GM19463 (cell line): ENCODE results near the gene VWA8.
"Not testable (repeated sequence)": the region's sequence is repeated elsewhere in the genome, so short reads cannot be mapped to it uniquely, and the experiment has no call there.

Source experiments
- ATAC-seq: cut with Tn5 transposase; IDR thresholded peaks from one replicate; pipeline ENCODE4 v1.9.1; 2021; ENCODE audit warnings: mild to moderate bottlenecking, moderate library complexity; ENCODE audit not compliant: unreplicated experiment

The VWA8 gene

DNA sequence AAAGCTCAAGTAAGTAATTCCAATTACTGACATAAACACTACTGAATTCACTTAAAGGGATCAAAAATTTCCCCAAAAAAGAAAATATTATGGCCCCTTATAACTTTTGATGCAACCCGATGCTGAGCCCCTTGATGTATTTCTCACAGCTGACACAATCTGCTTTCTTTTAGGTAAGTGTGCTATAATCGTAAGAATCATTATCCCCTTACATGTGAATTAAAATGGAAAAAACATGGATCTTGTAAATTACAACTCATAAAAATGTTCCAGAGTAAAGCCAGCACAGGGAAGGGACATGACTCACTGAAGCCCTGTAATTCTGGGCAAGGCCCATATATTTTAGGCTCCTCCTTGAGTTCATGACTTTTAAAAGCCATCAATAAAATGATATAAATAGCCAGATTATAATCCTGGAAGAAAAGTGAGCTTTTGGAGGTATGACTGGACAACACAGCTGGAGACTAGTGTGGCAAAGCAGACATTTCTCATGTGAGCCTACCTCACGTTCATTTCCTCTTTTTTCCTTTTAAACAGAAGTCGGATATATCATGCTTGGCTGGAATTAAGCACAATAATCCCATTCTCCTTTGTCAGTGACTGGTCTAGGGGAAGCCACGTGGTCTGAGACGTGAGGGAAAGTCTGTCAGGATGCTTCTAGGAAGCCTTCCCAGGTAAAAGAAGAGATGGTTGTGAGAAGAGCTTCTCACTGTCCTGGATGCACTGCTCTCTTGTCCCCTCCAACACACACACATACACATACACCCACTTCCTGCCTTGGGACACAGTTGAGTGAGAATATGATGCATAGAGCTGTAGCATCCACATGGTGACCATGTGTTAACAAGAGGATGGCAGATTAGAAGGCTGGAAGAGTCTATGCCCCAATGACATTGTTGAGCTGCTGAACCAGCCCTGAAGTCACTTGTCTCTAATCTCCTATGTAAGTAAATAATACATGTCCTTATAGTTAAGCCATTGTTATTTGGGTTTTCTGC, 338.2 kb downstream of the VWA8 start:
- ATAC-seq: no peak

DNA sequence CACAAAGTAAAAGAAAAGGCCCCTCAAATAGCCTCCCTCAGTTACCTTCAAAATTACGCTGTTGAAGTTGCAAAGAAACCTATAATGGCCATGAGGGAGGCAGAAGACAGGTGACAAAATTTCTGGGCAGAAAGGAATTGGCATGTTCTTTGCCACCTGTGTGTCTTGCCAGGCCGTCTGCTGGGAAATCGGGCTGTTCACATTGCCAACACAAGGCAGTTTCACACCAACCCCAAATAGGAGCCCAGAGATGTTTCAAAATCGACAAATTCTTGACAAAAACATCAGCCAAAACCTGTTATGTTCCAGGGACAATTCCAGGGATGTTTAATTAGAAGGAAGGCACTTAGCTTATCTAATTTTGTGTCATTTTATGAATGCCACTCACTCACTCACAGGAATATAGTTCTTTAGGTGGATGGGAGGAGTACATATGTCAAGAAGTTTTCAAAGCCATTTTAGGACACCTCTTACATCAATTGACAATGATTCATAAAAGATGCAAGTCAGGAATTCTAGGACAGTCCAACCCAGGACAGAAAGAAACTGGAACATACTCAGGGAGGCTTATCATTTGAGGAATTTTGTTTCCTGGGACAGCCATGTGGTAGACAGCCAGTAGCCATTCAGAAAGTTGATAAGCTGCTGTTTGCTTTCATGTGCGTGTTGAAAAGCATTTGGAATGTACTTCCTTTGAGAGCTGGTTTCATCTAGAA, 339.0 kb downstream of the VWA8 start:
- ATAC-seq: no peak

DNA sequence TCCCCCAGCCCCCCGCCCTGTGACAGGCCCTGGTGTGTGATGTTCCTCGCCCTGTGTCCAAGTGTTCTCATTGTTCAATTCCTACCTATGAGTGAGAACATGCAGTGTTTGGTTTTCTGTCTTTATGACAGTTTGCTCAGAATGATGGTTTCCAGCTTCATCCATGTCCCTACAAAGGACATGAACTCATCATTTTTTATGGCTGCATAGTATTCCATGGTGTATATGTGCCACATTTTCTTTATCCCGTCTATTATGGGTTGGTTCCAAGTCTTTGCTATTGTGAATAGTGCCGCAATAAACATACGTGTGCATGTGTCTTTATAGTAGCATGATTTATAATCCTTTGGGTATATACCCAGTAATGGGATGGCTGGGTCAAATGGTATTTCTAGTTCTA, 343.3 kb downstream of the VWA8 start:
- not testable (repeated sequence) for ATAC-seq

DNA sequence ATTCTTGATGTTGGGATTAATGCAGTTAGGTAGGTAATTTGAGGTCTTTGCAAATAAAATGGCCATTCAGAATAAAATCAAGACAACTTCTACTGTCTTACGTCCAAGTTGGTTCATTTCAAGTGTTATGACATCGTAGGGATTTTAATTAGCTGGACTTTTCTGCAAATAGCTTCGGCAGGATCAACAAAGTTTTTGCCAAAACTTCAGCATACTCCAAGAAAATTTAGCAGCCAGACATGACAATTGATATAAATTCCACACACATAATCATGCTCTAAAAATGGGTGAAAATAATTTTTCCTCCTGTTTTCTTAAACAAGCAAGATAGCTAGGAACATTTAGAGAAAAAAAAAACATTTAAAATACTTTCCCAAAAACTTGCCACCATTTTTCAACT, 344.8 kb downstream of the VWA8 start:
- no peak for ATAC-seq

DNA sequence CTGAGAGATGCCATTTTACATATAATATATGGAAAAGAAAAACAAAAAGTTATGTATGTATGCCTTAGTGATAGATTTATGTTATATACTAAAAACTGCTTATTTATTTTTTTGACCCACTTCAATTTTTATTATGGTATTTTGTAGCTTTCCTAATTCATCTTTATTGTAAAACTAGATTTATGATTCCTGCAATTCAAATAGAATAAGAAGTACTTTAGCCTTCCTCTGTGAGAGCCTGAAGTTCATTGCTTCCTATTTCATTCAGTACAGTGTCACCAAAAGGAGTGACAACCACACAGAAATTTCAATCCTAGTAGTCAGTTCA, 345.4 kb downstream of the VWA8 start:
- ATAC-seq: no peak

DNA sequence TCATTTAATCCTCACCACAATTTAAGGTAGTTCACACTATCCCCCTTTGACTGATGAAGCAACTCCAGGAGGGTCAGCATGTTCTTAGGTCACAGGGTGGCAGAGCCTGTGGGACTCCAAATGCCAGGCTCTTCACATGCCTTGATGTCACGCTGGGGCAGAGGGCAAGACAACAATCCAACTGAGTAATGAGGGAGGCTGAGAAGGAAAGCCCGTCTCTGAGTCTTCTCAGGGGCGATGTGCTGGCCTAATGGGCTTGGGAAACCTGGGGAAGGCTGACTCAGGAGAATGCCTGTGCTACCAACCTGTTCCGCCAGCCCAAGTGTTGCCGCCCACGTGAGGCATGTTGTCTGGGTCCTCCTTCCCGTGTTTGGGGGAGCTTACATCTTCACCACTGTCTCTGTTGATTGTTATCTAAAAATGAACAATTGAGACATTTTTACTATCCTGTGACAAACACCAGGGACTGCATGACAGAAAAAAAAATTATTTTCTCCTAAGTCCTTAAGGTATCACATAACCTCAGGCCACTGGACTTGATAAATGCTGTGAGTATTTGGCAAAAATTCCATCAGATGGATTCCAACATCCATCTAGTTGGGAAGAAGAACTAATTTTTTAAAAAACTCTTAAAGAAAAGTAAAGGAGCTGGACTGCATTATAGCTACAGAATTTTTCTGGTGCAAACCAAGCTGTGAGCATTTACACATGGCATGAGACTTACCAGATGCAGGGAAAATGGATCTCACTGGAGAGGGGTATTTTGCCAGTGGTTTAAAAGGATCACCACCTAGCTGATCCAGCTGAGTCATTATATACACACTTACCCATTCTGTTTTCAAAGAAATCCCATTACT, 346.0 kb downstream of the VWA8 start:
- no peak for ATAC-seq

DNA sequence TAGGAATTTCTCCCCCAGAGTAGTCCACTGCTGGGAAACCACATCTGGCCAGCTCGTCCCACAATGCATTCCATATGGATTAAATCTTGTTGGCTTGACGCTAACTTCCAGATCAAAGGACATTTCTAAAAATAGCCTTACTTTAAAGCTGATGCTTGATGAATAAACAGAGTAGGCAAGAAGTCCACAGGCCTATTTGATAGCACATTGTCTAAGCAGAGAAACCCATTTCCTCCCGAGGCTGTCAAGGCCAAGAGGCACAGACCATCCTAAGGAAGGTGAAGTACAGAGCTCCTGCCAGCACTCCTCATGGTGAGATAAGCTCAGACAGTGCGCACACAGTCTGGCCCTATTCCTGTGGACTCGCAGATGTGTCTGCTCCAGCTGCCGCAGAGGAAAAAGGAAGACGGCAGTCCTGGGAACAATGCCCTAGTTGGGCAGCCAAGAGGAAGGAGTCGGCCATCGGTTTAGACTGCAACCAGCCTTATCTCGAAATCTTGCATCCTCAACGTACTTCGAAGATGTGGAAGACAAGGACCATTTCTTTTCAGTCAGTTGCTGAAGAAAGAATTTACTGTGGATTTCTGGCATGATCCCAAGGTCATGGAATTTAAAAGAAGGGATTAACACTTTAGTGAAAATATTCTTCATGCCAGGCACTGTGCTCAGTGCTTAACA, 346.8 kb downstream of the VWA8 start:
- no peak for ATAC-seq

DNA sequence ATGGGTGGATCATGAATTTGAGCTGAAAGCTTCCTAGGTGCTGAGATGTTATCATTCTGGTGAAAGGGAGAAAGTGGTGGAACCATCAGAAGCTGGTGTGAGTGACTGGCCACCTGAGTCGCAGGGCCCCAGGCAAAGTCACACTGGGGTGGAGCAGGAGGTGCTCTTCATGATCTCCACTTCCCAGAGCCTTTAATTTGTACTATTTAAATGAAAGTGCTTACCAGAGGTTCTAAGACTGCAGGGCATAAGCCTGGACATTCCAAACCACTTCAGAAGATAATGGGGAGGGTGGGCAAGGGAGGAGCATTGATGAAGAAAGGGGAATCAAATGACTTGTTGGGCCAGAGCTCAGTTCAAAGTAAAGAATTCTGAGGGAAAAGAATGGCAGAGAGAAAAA, 347.4 kb downstream of the VWA8 start:
- no peak for ATAC-seq

DNA sequence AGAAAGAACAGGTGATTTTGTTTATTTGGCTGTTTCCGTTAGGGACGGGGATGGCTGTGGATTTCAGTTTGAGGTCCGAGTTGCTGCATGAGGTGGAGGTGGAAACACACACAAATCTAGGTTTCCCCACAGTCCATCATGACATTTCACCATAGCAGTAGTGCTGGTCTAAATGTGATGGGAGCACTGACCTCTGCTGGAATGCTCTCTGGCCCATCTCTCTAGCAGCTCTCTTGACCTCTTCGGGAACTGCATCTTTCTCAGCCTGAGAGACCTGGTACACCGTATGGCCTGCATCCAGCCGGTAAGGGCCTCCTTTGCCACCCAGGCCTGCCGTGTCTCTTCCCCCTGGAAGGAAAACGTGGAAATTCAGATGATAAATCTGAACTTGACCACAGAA, 349.5 kb downstream of the VWA8 start:
- ATAC-seq: no peak

DNA sequence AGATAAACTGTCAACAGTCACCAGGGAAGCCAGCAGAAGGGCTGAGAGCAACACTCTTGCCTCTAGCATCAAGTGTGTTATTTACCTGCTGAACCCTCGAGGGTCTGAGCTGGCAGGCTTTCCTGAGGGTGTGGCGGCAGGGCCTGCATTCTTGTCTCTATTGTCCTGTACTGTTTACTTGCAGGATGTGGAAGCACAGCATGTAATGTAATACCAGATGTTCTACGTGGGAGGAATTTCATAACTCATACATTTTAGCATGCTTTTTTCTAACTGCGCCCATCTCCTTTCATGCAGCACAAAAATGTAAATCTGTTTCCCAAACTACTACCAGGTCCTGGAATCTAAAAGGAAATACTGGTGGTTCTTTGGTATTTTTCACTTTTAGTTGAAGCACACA, 350.5 kb downstream of the VWA8 start:
- ATAC-seq: no peak

DNA sequence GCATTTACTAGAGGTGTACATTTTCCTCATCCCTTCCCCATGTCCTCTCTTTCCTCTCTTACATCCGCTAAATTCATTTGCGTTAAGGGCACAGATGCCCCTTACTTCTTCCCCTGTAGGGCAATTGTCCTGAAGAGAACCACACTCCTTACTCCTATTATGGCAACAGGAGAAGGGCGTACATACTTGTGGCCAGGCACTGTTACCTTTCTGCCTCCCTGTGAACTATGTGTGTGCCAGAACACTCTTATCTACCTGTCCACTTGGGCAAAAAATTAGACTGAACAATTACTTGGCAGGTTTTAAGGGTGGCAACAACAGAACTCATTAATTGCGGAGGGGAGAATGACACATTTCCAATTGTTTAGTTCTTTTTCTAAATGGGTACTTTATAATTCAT, 351.1 kb downstream of the VWA8 start:
- ATAC-seq: no peak

DNA sequence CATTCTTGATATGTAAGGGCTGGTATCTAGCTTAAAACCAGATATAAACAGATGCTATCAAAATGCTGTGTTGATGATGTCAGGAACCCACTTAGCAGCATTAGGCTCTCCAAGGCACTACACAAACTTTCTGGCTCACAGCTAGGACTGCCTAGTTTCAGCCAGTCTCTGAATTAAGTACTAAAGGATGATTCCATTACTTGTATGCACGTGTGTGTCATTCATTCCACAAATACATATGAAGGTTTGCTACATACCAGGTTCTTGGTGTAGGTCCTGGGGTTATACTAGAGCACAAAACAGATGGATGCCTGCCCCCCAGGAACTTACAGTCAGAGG, 352.1 kb downstream of the VWA8 start:
- no peak for ATAC-seq

DNA sequence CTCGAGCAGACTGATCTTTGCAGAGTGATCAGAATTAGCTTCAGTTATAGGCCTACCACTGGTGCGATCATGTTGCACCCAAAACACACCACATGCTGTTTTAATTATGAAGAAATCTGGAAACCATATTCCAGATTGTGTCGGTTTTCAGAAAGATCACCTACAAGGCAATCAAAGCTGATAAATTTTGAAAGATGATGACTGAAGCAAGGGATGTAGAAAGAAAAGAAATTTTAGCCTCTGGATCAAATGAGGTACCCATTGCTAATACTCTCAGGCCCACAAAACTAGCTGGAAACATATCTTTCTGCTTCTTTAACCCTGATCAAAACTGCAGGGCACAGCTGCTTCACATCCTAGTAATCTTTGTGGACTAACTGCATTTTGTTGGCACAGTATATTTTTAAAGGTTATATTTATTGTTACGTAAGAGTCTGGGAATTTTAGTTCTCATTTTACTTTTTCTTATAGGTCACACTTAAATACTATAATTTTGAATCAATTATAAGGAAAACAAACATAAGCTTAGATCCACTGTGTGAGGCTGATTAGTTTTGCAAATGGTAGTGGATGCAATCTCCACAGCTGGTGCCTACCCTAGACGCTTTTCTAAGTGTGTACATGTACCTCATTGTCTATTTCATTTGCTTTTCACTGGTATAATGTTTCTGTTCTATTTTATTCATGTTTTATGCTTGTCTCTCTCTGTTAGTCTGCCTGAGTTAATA, 352.6 kb downstream of the VWA8 start:
- no peak for ATAC-seq

DNA sequence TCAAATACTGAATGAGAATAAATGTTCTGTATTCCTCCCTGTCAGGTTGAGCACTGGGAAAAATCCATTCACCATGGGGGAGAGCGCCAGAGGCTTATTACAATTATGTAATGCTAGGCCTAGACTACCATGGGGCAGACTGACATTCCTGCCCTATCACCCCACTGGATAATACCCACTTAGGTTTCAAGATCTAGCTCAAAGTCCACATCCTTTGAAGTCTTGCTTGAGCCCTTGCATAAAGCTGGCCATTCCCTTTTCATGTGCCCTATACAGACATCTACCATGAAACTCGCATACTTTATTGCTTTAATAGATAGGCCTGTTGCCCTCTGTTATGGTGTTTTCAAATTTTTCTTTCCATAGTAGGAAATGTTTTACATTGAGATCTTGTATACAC, 354.3 kb downstream of the VWA8 start:
- no peak for ATAC-seq

DNA sequence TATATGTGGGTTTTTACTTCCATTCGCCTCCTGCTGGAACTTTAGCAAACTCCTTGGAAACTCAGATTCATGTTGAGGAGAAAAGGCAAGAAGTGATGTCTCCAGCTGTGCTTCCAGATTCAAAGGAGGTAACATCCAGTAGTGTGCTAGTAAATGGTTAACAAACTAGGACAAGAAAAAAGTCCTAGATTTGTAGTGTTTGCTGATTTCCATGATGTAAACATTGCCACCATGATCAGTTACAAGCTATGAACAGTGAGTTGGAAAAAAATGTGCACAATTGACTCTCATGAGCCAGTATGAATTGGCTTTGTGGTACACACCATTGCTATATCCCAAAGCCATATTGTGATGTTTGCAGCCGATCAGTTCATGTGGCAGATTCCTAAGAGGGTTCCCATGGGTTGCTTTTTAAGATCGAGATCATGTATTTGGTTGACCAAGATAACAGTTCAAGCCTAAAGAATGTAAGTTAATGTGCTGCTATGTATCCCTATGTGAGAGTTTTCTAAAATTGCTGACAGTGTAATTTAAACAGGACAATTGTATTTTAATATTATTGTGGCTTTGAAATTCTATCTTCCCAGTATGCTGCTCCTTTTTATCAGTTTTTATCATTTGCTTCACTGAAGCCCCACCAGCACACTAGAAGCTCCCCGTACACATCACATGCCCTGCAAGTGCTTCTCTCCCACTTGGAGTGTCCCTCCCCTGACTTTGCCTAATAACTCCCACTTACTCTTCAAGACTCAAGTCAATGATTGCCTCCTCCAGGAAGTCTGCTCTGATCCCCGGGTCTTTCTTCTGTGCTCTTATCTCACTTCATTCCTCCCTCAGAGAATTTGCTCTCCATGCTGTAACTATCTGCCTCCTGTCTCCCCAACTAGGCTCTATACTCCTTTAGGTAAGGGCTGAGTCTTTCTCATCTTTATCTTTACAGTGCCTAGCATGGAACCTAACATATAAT, 355.3 kb downstream of the VWA8 start:
- ATAC-seq: no peak

DNA sequence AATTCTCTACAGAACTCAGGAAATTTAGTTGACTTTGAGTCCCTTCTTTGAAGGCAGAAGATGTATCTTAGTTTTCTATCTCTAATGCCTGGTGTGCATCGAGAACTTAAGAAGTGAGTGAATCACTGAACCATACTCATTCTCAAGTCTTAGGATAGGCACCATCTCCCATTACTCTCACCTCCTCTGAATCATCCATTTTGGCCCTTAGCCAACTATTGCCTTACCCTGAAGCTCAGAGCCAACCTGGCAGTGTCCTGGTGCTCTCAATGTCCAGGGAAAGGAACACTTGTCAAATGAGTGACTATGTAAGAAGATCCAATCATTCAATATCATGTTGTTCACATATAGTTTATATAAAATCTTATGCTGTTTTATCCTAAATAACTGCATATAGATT, 357.0 kb downstream of the VWA8 start:
- no peak for ATAC-seq

DNA sequence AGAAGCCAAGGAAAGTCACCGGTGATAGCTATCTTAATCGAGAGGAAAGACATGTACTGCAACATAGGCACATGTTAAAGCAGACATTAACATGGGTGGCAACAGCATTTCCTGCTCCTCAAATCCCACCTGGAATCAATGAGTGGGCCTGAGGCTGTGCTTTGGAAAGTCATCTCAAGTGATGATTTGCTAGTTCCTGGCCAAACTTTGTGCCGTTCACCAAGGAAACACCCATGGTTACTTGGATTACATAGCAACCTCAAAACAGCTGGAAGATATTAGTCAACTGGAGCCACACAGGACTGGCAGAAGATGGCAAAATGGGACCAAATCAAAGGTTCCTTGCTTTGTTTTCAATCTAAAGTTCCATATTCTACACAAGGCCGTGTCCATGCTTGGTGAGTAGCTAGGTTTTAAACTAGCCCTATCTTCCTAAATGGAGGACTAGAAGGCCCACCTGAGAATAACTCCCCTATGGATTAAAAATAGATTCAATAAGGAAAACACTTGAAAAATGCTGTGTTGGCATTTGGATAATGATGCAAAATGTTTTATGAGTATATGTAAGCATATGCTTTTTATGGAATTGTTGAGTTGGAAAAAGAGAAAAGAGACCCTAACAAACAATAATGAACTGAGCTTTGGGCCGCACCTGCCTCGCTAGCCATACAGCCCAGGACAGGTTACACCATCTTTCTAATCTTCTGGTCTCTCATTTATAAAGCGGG, 359.0 kb downstream of the VWA8 start:
- ATAC-seq: no peak

DNA sequence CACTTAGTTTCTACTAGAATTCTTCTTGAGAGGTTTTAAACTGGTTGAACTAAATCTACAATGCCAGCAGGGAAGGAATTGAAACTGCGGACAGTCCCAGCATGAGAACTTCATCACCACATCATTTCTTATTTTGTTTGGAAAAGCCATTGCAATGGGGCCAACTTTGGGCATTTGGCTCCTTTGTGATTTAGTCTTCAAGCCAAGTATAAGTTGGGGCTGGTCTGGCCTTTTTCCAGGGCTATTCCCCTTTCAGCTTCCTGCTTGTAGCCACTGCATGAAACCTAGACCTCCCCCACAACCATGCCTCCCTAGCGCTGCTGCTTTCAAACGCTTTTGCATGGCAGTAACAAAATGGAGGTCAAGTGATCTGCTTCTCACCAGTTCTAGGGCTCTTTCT, 361.3 kb downstream of the VWA8 start:
- no peak for ATAC-seq
